HG02759 (cell line): ENCODE measurements around the gene RND3.

ENCODE experiments used
- ATAC-seq: cut with Tn5 transposase; IDR thresholded peaks from one replicate; pipeline ENCODE4 v1.9.1; 2021; ENCODE audit warnings: mild to moderate bottlenecking, moderate library complexity; ENCODE audit not compliant: unreplicated experiment

Gene RND3

DNA sequence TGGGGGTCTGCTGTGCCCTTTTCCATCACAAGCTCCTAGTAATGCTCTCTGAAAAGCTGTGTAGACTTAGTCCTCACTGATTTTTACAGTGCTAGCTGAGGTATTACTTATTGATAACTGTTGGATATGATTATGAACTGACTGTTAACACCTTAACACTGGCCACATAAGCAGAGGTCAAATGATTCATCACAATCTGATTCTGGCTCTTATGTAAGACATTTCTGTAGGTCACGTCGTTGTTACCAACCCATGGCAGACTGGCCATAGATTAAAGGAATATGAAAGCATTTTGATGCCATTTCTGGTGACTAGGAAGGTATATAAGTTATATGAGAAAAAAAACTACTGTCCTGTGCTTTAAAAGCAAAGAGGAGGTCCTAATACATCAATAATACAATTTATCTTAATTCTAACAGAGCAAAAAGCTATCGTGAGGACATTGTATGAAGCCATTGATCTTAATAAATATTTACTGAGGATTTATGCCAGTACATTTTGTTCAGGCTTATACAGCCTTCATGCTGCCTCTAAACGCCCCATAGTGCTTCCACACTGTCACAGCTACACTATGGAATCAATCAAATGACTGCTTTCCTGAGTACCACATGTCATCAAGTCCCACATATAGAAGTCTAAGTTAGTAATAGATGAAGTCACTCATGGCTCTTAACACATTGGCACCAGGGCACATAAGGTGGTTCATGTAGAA, 6.9 kb upstream of the RND3 start:
- no peak for ATAC-seq

DNA sequence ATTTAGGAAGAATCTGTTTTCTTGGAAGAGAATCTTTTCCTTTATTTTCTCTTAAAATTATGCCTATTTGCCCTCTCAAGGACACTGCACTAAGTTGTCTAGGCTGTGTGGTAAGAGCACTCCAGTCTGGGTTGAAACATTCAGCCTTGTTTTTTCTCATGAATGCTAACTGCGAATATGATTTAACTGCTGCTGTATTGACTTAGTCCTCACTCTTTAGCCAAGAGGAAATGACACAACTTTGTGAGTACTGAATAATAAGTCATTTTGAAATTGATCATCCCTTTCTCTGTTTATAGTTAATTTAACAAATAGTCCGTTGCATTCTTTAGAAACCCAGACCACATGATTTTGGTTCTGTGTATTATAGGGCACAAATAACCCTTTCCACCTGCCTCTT, 4.5 kb upstream of the RND3 start:
- no peak for ATAC-seq

- ATAC-seq = no peak
Observed at GRCh38 chr2:150491430-150491829, 4.0 kb upstream of the RND3 start.

GRCh38 chr2:150490466-150490865, 3.0 kb upstream of the RND3 start:
- no peak for ATAC-seq

GRCh38 chr2:150486539-150487484, 655 bp downstream of the RND3 start:
- ATAC-seq = no peak

- no peak for ATAC-seq
Observed at GRCh38 chr2:150485871-150486538, 1.5 kb downstream of the RND3 start.

- ATAC-seq = no peak
Observed at GRCh38 chr2:150485114-150485870, 2.2 kb downstream of the RND3 start.

DNA sequence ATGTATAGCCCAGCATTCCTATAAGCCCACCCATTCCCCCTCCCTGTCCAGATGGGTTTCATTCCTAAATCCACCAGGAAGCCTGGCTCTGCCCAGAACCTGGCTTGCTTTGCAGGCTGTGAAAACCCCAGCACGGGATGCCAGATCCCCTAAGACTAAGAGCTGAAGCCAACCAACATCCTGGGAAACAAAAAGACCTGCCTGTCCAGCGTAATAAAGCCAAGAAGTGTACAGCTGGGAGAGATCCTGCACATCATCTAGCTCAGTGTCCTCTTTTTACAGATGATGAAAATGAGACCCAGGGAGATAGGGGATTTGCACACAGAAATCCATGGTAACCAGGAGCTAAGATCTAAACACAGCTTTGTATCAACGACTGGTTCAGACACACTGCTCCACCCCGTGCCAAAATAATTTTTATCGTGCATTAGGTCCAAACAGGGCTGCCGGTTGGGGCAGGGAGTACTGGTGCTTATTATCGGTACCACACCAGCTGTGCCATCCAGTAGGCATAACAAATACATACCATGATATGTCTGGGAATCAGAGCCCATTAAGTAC, 2.9 kb downstream of the RND3 start:
- ATAC-seq = no peak

DNA sequence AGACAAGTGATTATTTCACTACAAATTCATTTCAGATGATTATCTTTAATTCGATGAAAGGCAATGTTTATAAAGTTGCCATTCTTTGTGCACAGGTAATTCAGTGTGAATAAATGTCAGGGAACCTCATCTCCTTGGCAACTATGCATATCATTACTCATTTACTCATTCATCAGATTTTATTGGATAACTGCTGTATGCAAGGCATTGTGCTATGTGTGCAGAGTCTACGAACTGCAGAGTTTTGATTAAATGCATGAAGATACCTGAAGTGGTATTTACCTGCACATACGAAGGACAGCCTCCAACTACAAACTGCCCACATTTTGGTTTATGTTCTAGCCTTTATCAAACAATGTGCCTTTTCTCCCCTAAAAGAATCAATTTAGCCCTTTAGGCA, 3.5 kb downstream of the RND3 start:
- ATAC-seq = no peak

DNA sequence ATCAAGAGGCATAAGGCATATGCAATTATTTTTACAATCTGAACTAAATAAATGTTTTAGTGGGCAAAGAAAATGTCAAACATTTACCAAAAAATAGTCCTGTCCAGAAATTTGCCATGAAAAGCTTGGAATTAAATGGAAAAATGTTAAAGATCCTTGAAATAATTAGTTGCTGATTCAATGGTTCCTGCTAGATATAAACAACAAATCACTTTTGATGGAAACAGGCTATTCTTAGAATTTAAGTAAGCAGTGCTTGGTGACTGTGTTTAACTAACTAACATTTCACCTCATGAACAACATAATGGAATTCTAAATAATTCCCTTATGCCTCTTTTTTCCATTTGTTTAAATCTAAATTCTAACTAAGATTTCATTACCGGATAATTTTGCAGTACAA, 3.9 kb downstream of the RND3 start:
- no peak for ATAC-seq

DNA sequence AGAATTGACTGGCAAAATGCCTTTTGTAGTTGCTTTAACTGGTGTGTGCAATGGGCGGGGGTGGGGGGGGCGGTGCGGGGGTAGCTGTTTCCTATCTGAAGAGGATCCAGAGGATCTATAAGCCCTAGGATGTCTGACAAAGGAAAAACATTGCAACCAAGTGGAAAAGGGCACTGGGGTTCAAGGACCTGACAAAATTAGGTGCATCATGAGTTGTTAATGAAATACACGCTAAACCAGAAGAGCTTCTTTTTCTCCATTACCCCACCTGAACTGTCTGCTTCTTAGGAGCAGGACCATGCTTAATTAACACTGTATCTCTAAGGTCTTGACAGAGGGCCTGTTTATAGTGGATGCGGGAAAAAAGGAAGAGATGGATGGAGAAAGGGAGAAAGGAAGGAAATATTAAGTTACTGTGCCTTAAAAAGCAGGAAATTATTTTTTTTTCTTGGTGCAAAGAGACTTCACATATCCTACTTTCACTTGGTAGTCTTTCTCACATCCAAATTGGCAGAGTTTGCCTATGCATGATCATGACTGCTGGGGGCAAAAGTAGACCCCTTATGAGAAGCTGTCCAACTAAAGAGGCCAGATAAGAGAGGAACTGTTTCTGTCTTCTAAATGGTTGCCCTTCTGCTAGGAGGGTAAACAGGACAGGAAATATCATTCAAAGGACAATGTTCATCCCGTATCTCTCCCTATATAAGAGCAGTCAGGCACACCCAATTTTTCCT, 4.6 kb downstream of the RND3 start:
- no peak for ATAC-seq

- no peak for ATAC-seq
Observed at GRCh38 chr2:150482111-150482510, 5.4 kb downstream of the RND3 start.

GRCh38 chr2:150480971-150481830, 6.3 kb downstream of the RND3 start:
- ATAC-seq = no peak

- ATAC-seq = no peak
Observed at GRCh38 chr2:150480241-150480640, 7.2 kb downstream of the RND3 start.

- no peak for ATAC-seq
Observed at GRCh38 chr2:150479075-150479915, 8.2 kb downstream of the RND3 start.

GRCh38 chr2:150478200-150478974, 9.1 kb downstream of the RND3 start:
- ATAC-seq = no peak

GRCh38 chr2:150477347-150477746, 10.1 kb downstream of the RND3 start:
- ATAC-seq = no peak
